Mammary epithelial cell (primary cell): ENCODE data around the gene FAM83C.

Source experiments
- EZH2 ChIP-seq: IDR thresholded peaks from 2 replicates; pipeline ENCODE4 v1.6.1; 2012; ENCODE audit warnings: low read length, inconsistent platforms, borderline replicate concordance
- TF ChIP-seq, protein P1 (sequence below), 2 donors: IDR thresholded peaks in 1 of 2; conservative IDR thresholded peaks in 1 of 2; 2 replicates each; pipeline ENCODE4 v1.5.1; 2011 to 2012; ENCODE audit warnings: inconsistent platforms in 2 of 2, low read length in 2 of 2, mild to moderate bottlenecking in 2 of 2, control low read depth in 1 of 2, low read depth in 1 of 2; ENCODE audit not compliant: insufficient read depth in 1 of 2; ENCODE audit errors: extremely low read depth in 1 of 2

DNA sequence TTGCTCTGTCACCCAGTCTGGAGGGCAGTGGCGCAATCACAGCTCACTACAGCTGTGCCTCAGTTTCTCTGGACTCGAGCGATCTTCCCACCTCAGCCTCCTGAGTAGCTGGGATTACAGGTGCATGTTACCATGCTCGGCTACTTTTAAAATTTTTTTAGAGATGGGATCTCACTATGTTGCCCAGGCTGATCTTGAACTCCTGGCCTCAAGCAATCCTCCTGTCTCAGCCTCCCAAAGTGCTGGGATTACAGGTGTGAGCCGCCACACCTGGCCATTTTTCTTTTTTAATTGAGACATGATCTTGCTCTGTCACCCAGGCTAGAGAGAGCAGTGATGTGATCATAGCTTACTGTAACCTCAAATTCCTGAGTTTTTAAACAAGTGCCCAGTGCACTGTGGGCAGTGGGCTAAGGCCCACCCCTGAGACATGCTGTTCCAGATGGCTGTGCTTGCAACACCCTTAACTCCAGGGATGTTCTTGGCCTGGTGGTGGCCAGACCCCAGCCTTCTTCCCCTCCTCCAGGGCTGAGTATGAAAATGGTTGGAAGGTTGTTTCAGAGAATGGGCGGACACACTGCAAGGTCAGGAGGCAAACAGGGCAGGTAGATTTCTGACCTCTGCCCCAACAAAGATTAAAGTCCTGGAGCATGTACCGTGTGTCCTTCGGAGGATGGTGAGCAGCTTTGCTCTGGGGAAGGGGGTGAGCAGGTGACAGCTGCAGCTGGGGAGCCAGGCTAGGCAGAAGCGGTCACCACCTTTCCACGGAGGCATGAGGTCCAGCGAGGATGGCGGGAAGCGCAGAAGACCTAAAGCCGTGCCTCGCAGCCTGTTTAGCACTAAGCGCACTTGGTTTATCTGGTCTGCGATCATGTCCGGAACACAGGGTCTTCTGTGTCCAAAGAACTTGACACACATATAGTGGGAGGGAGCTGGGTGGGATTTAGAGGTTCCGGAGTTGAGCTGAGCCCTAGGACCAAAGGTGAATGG, 1.4 kb upstream of the FAM83C start:
- TF ChIP-seq, protein P1, sequence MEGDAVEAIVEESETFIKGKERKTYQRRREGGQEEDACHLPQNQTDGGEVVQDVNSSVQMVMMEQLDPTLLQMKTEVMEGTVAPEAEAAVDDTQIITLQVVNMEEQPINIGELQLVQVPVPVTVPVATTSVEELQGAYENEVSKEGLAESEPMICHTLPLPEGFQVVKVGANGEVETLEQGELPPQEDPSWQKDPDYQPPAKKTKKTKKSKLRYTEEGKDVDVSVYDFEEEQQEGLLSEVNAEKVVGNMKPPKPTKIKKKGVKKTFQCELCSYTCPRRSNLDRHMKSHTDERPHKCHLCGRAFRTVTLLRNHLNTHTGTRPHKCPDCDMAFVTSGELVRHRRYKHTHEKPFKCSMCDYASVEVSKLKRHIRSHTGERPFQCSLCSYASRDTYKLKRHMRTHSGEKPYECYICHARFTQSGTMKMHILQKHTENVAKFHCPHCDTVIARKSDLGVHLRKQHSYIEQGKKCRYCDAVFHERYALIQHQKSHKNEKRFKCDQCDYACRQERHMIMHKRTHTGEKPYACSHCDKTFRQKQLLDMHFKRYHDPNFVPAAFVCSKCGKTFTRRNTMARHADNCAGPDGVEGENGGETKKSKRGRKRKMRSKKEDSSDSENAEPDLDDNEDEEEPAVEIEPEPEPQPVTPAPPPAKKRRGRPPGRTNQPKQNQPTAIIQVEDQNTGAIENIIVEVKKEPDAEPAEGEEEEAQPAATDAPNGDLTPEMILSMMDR (conservative IDR thresholded peaks at IDR 0.05 in 1 of 2, IDR thresholded peaks at IDR 0.05 in 1 of 2; ENCODE audit: extremely low read depth in 1 of 2, insufficient read depth in 1 of 2, low read depth in 1 of 2, low read length in 2 of 2), result no peak
- no peak for TF ChIP-seq EZH2
